K562 (cell line): ENCODE measurements around the gene MVB12B.

Source experiments
- CXXC5 ChIP-seq: fragments of 250-450 bp; sonication (Bioruptor Pico); IDR thresholded peaks from 2 replicates; pipeline ENCODE4 v1.8.0; 2022; ENCODE audit warnings: inconsistent platforms, mild to moderate bottlenecking, moderate library complexity
- ELF4 ChIP-seq: fragments of 450-650 bp; formaldehyde crosslinking; IDR thresholded peaks from 2 replicates; pipeline ENCODE4 v1.4.0; 2022; ENCODE audit warnings: missing genetic modification characterization
- JUN ChIP-seq, 2 experiments: sonication (generic) in 1 of 2; formaldehyde crosslinking in 1 of 2; IDR thresholded peaks; 2 replicates each; pipeline versions ENCODE4 v1.6.1 to v1.8.0; 2012 to 2022; ENCODE audit warnings: borderline replicate concordance in 2 of 2, mild to moderate bottlenecking in 2 of 2, improper control_type of control experiment in 1 of 2, low read depth in 1 of 2, low read length in 1 of 2, missing genetic modification reagents in 1 of 2
- KLF1 ChIP-seq: fragments of 450-650 bp; IDR thresholded peaks from 2 replicates; pipeline ENCODE4 v1.6.1; 2016; ENCODE audit warnings: missing genetic modification characterization, missing compliant biosample characterization
- NBN ChIP-seq: fragments of 450-650 bp; IDR thresholded peaks from 2 replicates; pipeline ENCODE4 v1.6.1; 2016; ENCODE audit warnings: low read depth, mild to moderate bottlenecking
- POLR2A ChIP-seq: fragments of 450-650 bp; conservative IDR thresholded peaks from 2 replicates; pipeline ENCODE4 v1.6.1; 2016
- REST ChIP-seq, 2 experiments: fragments of 450-650 bp; formaldehyde crosslinking in 1 of 2; IDR thresholded peaks; 2 replicates each; pipeline versions ENCODE4 v1.4.0 to v1.6.1; 2014 to 2020; ENCODE audit warnings: mild to moderate bottlenecking in 2 of 2, borderline replicate concordance in 1 of 2, low read depth in 1 of 2
- RFX5 ChIP-seq: IDR thresholded peaks from 2 replicates; pipeline ENCODE4 v1.6.1; 2011; ENCODE audit warnings: low read depth, mild to moderate bottlenecking, improper control_type of control experiment, low read length
- RNF2 ChIP-seq: sonication (generic); IDR thresholded peaks from 2 replicates; pipeline ENCODE4 v1.6.1; 2016
- USF1 ChIP-seq: sonication (generic); formaldehyde crosslinking; IDR thresholded peaks from 2 replicates; pipeline ENCODE4 v1.9.0; 2022; ENCODE audit warnings: mild to moderate bottlenecking, missing genetic modification reagents
- TF ChIP-seq, protein P1 (sequence below), 2 experiments: fragments of 450-650 bp in 1 of 2; sonication (generic) in 1 of 2; formaldehyde crosslinking in 1 of 2; IDR thresholded peaks; 2 replicates each; pipeline versions ENCODE4 v1.7.1 to v1.9.0; 2016 to 2022; ENCODE audit warnings: inconsistent platforms in 1 of 2, mild to moderate bottlenecking in 1 of 2, missing genetic modification reagents in 1 of 2

DNA sequence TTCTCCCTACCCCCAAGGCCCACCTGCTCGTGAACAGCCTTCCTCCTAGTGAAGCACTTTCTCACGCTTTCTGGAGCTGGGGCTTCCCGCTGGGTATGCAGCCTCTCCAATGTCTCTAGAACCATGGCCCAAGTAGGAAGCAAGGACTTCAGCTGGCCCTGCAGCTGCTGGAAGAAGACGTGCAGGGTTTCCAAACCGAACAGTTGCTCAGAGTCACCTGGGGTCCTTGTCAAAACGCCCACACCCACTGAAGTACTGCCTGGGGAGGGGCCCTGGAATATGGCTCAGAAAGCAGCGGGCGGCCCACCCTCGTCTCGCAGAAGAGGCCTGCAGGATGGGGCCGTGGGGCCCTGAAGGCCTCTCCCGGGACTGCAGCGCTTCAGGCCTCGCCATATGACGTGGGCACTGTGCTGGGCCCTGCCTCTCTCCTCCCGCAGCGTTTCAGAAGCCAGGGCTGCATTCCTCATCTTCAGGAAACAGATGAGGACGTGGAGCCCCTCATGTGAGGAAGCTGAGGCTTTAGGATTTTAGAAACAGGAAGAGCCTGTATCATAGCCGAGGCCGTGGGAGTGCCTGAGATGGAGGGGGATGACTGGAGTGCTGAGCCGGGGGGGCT is 171.1 kb downstream of the MVB12B start:
- no peak for TF ChIP-seq RNF2
- no peak for TF ChIP-seq RFX5
- no peak for TF ChIP-seq USF1 (CRISPR knock-in tag)
- TF ChIP-seq NBN = no peak
- TF ChIP-seq JUN (IDR thresholded peaks at IDR 0.05; ENCODE audit: borderline replicate concordance, low read depth, low read length) = no peak
- no peak for TF ChIP-seq JUN (CRISPR knock-in tag; IDR thresholded peaks at IDR 0.05; ENCODE audit: borderline replicate concordance)
- TF ChIP-seq REST (IDR thresholded peaks at IDR 0.05; ENCODE audit: borderline replicate concordance) = no peak
- no peak for TF ChIP-seq REST (CRISPR knock-in tag; IDR thresholded peaks at IDR 0.05; ENCODE audit: low read depth)
- no peak for TF ChIP-seq POLR2A
- TF ChIP-seq CXXC5 (CRISPR knock-in tag) = no peak
- TF ChIP-seq KLF1 (tag) = no peak
- TF ChIP-seq, protein P1, sequence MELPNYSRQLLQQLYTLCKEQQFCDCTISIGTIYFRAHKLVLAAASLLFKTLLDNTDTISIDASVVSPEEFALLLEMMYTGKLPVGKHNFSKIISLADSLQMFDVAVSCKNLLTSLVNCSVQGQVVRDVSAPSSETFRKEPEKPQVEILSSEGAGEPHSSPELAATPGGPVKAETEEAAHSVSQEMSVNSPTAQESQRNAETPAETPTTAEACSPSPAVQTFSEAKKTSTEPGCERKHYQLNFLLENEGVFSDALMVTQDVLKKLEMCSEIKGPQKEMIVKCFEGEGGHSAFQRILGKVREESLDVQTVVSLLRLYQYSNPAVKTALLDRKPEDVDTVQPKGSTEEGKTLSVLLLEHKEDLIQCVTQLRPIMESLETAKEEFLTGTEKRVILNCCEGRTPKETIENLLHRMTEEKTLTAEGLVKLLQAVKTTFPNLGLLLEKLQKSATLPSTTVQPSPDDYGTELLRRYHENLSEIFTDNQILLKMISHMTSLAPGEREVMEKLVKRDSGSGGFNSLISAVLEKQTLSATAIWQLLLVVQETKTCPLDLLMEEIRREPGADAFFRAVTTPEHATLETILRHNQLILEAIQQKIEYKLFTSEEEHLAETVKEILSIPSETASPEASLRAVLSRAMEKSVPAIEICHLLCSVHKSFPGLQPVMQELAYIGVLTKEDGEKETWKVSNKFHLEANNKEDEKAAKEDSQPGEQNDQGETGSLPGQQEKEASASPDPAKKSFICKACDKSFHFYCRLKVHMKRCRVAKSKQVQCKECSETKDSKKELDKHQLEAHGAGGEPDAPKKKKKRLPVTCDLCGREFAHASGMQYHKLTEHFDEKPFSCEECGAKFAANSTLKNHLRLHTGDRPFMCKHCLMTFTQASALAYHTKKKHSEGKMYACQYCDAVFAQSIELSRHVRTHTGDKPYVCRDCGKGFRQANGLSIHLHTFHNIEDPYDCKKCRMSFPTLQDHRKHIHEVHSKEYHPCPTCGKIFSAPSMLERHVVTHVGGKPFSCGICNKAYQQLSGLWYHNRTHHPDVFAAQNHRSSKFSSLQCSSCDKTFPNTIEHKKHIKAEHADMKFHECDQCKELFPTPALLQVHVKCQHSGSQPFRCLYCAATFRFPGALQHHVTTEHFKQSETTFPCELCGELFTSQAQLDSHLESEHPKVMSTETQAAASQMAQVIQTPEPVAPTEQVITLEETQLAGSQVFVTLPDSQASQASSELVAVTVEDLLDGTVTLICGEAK (IDR thresholded peaks at IDR 0.05) = no peak
- TF ChIP-seq, protein P1 (CRISPR knock-in tag; IDR thresholded peaks at IDR 0.05) = no peak
- no peak for TF ChIP-seq ELF4 (CRISPR knock-in tag)
